Cardiac fibroblast (primary cell): ENCODE data around the gene RAPGEF6.

Experiments
- DNase-seq, 2 donors: peaks; one replicate each; pipeline versions ENCODE4 v3.0.0 to v3.0.0-alpha.2; 2010; ENCODE audit warnings: low read depth in 2 of 2
- H3K4me3 ChIP-seq, 2 donors: replicated peaks in 1 of 2; 1 replicate in 1 of 2; 2 replicates in 1 of 2; pipeline ENCODE4 v1.5.1; 2011; ENCODE audit warnings: low read depth in 2 of 2, low read length in 2 of 2, mild to moderate bottlenecking in 2 of 2, moderate library complexity in 1 of 2
- TF ChIP-seq, protein P1 (sequence below): IDR thresholded peaks from one replicate; pipeline ENCODE4 v1.5.1; 2011; ENCODE audit warnings: low read depth, mild to moderate bottlenecking, low read length, inconsistent platforms

The RAPGEF6 gene

GRCh38 chr5:131579917-131580671 lies 54.9 kb downstream of the RAPGEF6 start:
- DNase-seq, result no peak
- no peak overlapping the region for H3K4me3 ChIP-seq
- TF ChIP-seq, protein P1, sequence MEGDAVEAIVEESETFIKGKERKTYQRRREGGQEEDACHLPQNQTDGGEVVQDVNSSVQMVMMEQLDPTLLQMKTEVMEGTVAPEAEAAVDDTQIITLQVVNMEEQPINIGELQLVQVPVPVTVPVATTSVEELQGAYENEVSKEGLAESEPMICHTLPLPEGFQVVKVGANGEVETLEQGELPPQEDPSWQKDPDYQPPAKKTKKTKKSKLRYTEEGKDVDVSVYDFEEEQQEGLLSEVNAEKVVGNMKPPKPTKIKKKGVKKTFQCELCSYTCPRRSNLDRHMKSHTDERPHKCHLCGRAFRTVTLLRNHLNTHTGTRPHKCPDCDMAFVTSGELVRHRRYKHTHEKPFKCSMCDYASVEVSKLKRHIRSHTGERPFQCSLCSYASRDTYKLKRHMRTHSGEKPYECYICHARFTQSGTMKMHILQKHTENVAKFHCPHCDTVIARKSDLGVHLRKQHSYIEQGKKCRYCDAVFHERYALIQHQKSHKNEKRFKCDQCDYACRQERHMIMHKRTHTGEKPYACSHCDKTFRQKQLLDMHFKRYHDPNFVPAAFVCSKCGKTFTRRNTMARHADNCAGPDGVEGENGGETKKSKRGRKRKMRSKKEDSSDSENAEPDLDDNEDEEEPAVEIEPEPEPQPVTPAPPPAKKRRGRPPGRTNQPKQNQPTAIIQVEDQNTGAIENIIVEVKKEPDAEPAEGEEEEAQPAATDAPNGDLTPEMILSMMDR, result no peak

DNA sequence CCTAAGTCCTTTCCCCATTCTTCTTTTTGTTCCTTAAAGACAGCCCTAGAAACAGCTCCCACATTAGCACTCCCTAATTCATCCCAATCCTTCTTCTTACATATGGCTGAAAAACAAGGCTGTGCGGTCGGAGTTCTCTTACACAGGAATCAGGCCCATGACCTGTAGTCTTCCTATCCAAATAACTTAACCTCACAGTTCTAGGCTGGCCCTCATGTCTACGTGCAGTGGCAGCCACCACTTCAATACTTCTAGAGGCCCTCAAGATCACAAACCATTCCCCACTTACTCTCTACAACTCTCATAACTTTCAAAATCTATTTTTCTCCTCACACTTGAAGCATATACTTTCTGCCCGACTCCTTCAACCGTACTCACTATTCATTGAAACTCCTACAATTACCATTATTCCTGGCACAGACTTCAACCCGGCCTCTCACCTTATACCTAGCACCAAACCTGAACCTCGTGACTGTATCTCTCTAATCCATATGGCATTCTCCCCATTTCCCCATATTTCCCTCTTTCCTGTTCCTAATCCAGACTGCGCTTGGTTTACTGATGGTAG lies 59.3 kb downstream of the RAPGEF6 start:
- TF ChIP-seq, protein P1, result no peak
- DNase-seq, result no peak
- H3K4me3 ChIP-seq, result no peak overlapping the region

DNA sequence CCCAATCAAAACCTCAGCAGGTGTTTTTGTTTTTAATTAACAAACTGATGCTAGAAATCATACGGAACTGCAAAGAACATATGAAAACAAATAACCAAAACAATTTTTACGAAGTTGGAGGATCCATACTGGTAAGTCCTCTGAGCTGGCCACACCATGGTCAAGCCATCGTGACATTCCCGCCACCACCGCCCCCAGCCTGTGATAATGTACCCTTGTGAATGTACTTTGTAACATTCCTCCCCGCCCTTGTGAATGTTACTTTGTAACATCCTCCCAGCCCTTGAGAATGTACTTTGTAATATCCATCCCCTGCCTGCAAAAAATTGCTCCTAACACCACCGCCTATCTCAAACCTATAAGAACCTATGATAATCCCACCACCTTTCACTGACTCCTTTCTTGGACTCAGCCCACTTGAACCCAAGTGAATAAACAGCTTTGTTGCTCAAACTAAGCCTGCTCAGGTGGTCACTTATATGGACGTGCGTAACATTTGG lies 63.3 kb downstream of the RAPGEF6 start:
- no peak for DNase-seq
- TF ChIP-seq, protein P1, result no peak
- H3K4me3 ChIP-seq, result no peak overlapping the region

DNA sequence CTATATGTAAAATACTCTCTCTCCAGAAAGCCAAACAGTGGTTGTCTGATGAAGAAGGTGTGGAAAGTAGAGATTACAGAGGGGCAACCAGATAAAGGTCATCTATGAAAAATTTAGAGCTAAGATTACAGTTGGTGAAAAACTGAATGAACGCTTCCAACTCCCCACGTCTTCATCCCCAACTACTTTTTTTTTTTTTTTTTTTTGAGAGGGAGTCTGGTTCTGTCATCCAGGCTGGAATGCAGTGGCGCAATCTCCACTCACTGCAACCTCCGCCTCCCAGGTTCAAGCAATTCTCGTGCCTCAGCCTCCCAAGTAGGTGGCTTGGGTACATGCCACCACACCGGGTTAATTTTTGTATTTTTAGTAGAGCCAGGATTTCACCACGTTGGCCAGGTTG lies 64.3 kb downstream of the RAPGEF6 start:
- DNase-seq, result peak; percentile 13 to 19
- no peak overlapping the region for H3K4me3 ChIP-seq
- TF ChIP-seq, protein P1, result no peak

DNA sequence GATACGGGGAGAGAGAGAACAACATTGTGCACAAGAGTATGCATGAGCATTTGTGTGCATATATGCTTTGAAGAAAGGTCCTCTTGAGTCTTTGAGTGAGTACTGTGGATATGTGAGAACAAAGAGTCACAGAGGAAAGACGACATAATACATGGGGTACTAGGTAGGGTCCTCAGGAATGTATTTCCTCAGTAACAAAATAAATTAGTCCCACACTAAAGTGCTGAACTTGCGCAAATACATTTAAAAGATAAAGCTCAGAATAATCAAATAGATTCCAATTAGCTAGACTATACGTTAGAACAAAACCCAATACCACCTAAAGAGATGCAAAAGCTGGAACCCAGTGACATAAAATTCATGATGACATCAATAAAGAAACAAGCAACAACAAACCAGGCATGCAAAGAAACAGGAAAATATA lies 70.8 kb downstream of the RAPGEF6 start:
- no peak for DNase-seq
- H3K4me3 ChIP-seq, result no peak overlapping the region
- TF ChIP-seq, protein P1, result no peak

DNA sequence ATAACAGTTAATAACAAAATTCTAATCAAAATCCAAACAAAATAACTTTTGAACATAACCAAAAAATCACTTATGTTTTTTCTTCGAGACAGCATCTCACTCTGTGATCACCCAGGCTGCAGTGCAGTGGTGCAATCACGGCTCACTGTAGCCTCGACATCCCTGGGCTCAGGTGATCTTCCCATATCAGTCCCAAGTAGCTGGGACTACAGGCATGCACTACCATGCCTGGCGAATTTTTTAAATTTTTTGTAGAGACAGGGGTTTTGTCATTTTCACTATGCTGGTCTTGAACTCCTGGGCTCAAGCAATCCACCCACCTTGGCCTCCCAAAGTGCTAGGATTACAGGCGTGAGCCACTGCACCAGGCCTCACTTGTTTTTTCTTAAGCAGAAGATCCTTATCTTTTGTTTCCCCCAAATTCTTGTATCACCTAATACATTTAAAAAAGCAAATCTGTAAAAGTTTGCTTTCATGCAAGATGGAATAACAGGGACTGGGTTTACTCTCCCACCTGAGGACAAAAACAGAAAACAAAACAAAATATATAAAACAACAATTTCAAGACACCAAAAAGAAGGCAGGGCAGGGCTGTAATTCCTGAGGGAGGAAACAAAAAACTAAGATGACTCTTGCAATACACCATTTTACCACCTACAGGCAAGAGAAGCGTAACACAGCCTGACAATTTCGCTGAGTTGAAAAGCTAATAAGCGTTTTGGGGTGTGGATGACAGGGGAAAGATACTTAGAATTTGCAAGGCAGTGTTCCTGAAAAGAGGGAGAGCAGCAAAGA lies 71.4 kb downstream of the RAPGEF6 start:
- TF ChIP-seq, protein P1, result no peak
- no peak for DNase-seq
- no peak overlapping the region for H3K4me3 ChIP-seq
